ENCODE data around the gene ADAP1. TPM values are rescaled to one million over a fixed set of nuclear protein-coding genes. Genes with fewer than 3 reads are reported as not detected.
"Not testable (repeated sequence)": the region's sequence is repeated elsewhere in the genome, so short reads cannot be mapped to it uniquely, and the experiment has no call there.

Gene ADAP1
- total RNA-seq, 1 donor: 1.3 TPM

GRCh38 chr7:945556-946255 is 8.8 kb downstream of the ADAP1 start:
- TF ChIP-seq, protein P1, sequence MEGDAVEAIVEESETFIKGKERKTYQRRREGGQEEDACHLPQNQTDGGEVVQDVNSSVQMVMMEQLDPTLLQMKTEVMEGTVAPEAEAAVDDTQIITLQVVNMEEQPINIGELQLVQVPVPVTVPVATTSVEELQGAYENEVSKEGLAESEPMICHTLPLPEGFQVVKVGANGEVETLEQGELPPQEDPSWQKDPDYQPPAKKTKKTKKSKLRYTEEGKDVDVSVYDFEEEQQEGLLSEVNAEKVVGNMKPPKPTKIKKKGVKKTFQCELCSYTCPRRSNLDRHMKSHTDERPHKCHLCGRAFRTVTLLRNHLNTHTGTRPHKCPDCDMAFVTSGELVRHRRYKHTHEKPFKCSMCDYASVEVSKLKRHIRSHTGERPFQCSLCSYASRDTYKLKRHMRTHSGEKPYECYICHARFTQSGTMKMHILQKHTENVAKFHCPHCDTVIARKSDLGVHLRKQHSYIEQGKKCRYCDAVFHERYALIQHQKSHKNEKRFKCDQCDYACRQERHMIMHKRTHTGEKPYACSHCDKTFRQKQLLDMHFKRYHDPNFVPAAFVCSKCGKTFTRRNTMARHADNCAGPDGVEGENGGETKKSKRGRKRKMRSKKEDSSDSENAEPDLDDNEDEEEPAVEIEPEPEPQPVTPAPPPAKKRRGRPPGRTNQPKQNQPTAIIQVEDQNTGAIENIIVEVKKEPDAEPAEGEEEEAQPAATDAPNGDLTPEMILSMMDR (IDR thresholded peaks at IDR 0.05; ENCODE audit: insufficient read depth, low read depth, low read length): no peak
- H3K4me3 ChIP-seq (ENCODE audit: low read depth, low read length): no peak overlapping the region
- DNase-seq (ENCODE audit: low read depth): no peak

GRCh38 chr7:945147-945555 is 9.3 kb downstream of the ADAP1 start:
- TF ChIP-seq, protein P1 (IDR thresholded peaks at IDR 0.05; ENCODE audit: insufficient read depth, low read depth, low read length): no peak
- H3K4me3 ChIP-seq (ENCODE audit: low read depth, low read length): no peak overlapping the region
- DNase-seq (ENCODE audit: low read depth): no peak

- TF ChIP-seq, protein P1 (IDR thresholded peaks at IDR 0.05; ENCODE audit: insufficient read depth, low read depth, low read length): no peak
- no peak overlapping the region for H3K4me3 ChIP-seq (ENCODE audit: low read depth, low read length)
- DNase-seq (ENCODE audit: low read depth): no peak
These were observed 9.7 kb downstream of the ADAP1 start for GRCh38 chr7:944744-945143.

- H3K4me3 ChIP-seq (ENCODE audit: low read depth, low read length); DNase-seq (ENCODE audit: low read depth): not testable (repeated sequence)
These were observed 10.7 kb downstream of the ADAP1 start for GRCh38 chr7:943793-944192.

GRCh38 chr7:940599-941408 is 13.7 kb downstream of the ADAP1 start:
- TF ChIP-seq, protein P1 (IDR thresholded peaks at IDR 0.05; ENCODE audit: insufficient read depth, low read depth, low read length): no peak
- no peak overlapping the region for H3K4me3 ChIP-seq (ENCODE audit: low read depth, low read length)
- DNase-seq (ENCODE audit: low read depth): no peak

- no peak for DNase-seq (ENCODE audit: low read depth)
- no peak overlapping the region for H3K4me3 ChIP-seq (ENCODE audit: low read depth, low read length)
- TF ChIP-seq, protein P1 (IDR thresholded peaks at IDR 0.05; ENCODE audit: insufficient read depth, low read depth, low read length): no peak
These were observed 14.6 kb downstream of the ADAP1 start for GRCh38 chr7:939843-940242.

DNA sequence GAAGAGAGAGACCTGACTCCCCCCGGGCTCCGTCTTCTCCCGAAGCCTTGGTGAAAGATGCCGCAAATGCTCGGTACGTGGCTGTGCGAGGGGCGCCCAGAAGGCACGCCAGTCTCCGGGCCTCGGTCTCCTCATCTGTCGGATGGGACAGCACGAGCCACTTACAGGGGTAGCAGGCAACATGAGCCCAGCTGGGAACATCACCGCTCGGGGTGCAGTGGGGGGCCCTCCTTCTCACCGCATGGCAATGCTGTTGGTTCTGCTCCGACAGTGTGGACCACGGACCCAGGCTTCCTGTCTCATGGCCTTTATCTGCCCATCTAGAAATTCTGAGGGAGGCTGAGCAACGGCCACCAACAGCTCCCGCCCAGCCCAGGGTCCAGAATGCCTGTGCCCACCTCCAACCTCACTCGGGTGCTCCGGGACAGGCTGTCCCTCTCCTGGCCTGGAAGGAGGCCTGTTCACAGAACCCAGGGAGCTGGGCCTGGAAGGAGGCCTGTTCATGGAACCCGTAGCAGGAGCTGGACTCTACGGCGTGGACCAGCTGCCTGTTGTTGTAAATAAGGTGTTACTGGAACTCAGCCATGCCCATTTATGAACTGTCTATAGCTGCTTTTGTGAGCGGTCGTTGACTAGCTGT is 15.8 kb downstream of the ADAP1 start:
- no peak for DNase-seq (ENCODE audit: low read depth)

More for the DNA sequence above, 15.8 kb downstream of the ADAP1 start:
- TF ChIP-seq, protein P1 (IDR thresholded peaks at IDR 0.05; ENCODE audit: insufficient read depth, low read depth, low read length): no peak
- H3K4me3 ChIP-seq (ENCODE audit: low read depth, low read length): no peak overlapping the region

Measured in fibroblast of villous mesenchyme (primary cell).